ENCODE data around the gene DLG1.

DLG1 gene

GRCh38 chr3:197021729-197022404 lies 276.5 kb downstream of the DLG1 start:
- in situ Hi-C loops (cut with HindIII; ENCODE audit: low sequenced_read_pairs), result no loop called here

GRCh38 chr3:197021231-197021630 lies 277.2 kb downstream of the DLG1 start:
- in situ Hi-C loops (cut with HindIII; ENCODE audit: low sequenced_read_pairs), result no loop called here

- in situ Hi-C loops (cut with HindIII; ENCODE audit: low sequenced_read_pairs), result no loop called here
Observed at GRCh38 chr3:197019535-197019934, 278.9 kb downstream of the DLG1 start.

GRCh38 chr3:197019021-197019420 lies 279.4 kb downstream of the DLG1 start:
- in situ Hi-C loops (cut with HindIII; ENCODE audit: low sequenced_read_pairs), result no loop called here

- in situ Hi-C loops (cut with HindIII; ENCODE audit: low sequenced_read_pairs), result no loop called here
Observed at GRCh38 chr3:197017003-197017402, 281.4 kb downstream of the DLG1 start.

GRCh38 chr3:197015790-197016736 lies 282.3 kb downstream of the DLG1 start:
- in situ Hi-C loops (cut with HindIII; ENCODE audit: low sequenced_read_pairs), result no loop called here

GRCh38 chr3:197014942-197015575 lies 283.4 kb downstream of the DLG1 start:
- in situ Hi-C loops (cut with HindIII; ENCODE audit: low sequenced_read_pairs), result no loop called here

GRCh38 chr3:197014024-197014423 lies 284.4 kb downstream of the DLG1 start:
- in situ Hi-C loops (cut with HindIII; ENCODE audit: low sequenced_read_pairs), result no loop called here

GRCh38 chr3:197012540-197012883 lies 285.9 kb downstream of the DLG1 start:
- in situ Hi-C loops (cut with HindIII; ENCODE audit: low sequenced_read_pairs), result no loop called here

- in situ Hi-C loops (cut with HindIII; ENCODE audit: low sequenced_read_pairs), result no loop called here
Observed at GRCh38 chr3:197011780-197012539, 286.5 kb downstream of the DLG1 start.

GRCh38 chr3:197010556-197011351 lies 287.7 kb downstream of the DLG1 start:
- in situ Hi-C loops (cut with HindIII; ENCODE audit: low sequenced_read_pairs), result no loop called here

- in situ Hi-C loops (cut with HindIII; ENCODE audit: low sequenced_read_pairs), result no loop called here
Observed at GRCh38 chr3:197009532-197010019, 288.8 kb downstream of the DLG1 start.

- in situ Hi-C loops (cut with HindIII; ENCODE audit: low sequenced_read_pairs), result no loop called here
Observed at GRCh38 chr3:197008436-197009209, 289.8 kb downstream of the DLG1 start.

- in situ Hi-C loops (cut with HindIII; ENCODE audit: low sequenced_read_pairs), result no loop called here
Observed at GRCh38 chr3:197007953-197008352, 290.5 kb downstream of the DLG1 start.

- in situ Hi-C loops (cut with HindIII; ENCODE audit: low sequenced_read_pairs), result no loop called here
Observed at GRCh38 chr3:197007296-197007940, 291.0 kb downstream of the DLG1 start.

- in situ Hi-C loops (cut with HindIII; ENCODE audit: low sequenced_read_pairs), result no loop called here
Observed at GRCh38 chr3:197006860-197007259, 291.6 kb downstream of the DLG1 start.

- in situ Hi-C loops (cut with HindIII; ENCODE audit: low sequenced_read_pairs), result no loop called here
Observed at GRCh38 chr3:197006446-197006845, 292.0 kb downstream of the DLG1 start.

GRCh38 chr3:197003461-197004385 lies 294.7 kb downstream of the DLG1 start:
- in situ Hi-C loops (cut with HindIII; ENCODE audit: low sequenced_read_pairs), result no loop called here

Measured in endothelial cell of hepatic sinusoid (primary cell).